ENCODE measurements around the gene ADAMTS10. TPM values are rescaled to one million over a fixed set of nuclear protein-coding genes. Genes with fewer than 3 reads are reported as not detected.

The ADAMTS10 gene
- total RNA-seq, result 10 to 100 TPM; 23.4 to 68.2 (median 48.2) TPM

- DNase-seq (ENCODE audit: low spot score in 2 of 2), result no peak
- Histone ChIP-seq H3K9me3 (no peaks in the 10 kb centered on the region), H3K27ac (peak within 1 kb of the TSS; percentile 57 to 89), H3K4me1 (peaks cover 0 to 3% of the 10 kb centered on the region in 2 donors), H3K36me3 (no peaks in the 10 kb centered on the region), H3K27me3 (no peaks in the 10 kb centered on the region), H3K4me3 (peak within 1 kb of the TSS; percentile 60 to 85 (median 66))
- intact Hi-C loops (cut with DNase I; ENCODE audit: low total_unique reads), result no loop called here
- TF ChIP-seq POLR2A (IDR thresholded peaks at IDR 0.05) (no peak), CTCF (IDR thresholded peaks at IDR 0.05) (no peak), POLR2AphosphoS5 (IDR thresholded peaks at IDR 0.05) (no peak)
Measured at GRCh38 chr19:8610041-8610935, at the start of gene ADAMTS10. TSS of gene ADAMTS10 (minus strand) at chr19:8610715. CDS start at chr19:8605710, 5,005 bp downstream.

GRCh38 chr19:8659905-8660304, 49.4 kb upstream of the ADAMTS10 start:
- Histone ChIP-seq H3K36me3 (no peaks in the 10 kb centered on the region), H3K4me1 (no peaks in the 10 kb centered on the region), H3K27ac (no peak overlapping the region), H3K27me3 (peaks cover 0 to 39% of the 10 kb centered on the region in 2 donors), H3K4me3 (no peak overlapping the region), H3K9me3 (no peaks in the 10 kb centered on the region)
- TF ChIP-seq POLR2AphosphoS5 (IDR thresholded peaks at IDR 0.05) (no peak), CTCF (IDR thresholded peaks at IDR 0.05) (no peak), POLR2A (IDR thresholded peaks at IDR 0.05) (no peak)
- intact Hi-C loops (cut with DNase I; ENCODE audit: low total_unique reads), result no loop called here
- DNase-seq (ENCODE audit: low spot score in 2 of 2), result no peak

GRCh38 chr19:8657869-8658268, 47.4 kb upstream of the ADAMTS10 start:
- Histone ChIP-seq H3K9me3 (no peaks in the 10 kb centered on the region), H3K27me3 (peaks cover 0 to 27% of the 10 kb centered on the region in 2 donors), H3K27ac (no peak overlapping the region), H3K36me3 (no peaks in the 10 kb centered on the region), H3K4me3 (no peak overlapping the region), H3K4me1 (no peaks in the 10 kb centered on the region)
- TF ChIP-seq POLR2AphosphoS5 (IDR thresholded peaks at IDR 0.05) (no peak), CTCF (IDR thresholded peaks at IDR 0.05) (no peak), POLR2A (IDR thresholded peaks at IDR 0.05) (no peak)
- intact Hi-C loops (cut with DNase I; ENCODE audit: low total_unique reads), result no loop called here
- DNase-seq (ENCODE audit: low spot score in 2 of 2), result no peak

GRCh38 chr19:8655340-8655709, 44.8 kb upstream of the ADAMTS10 start:
- intact Hi-C loops (cut with DNase I; ENCODE audit: low total_unique reads), result no loop called here

More at GRCh38 chr19:8655340-8655709, 44.8 kb upstream of the ADAMTS10 start:
- peaks cover 0 to 21% of the 10 kb centered on the region in 2 donors for H3K27me3 ChIP-seq
- H3K4me1 ChIP-seq, result no peaks in the 10 kb centered on the region
- H3K36me3 ChIP-seq, result no peaks in the 10 kb centered on the region
- H3K4me3 ChIP-seq, result no peak overlapping the region
- H3K27ac ChIP-seq, result no peak overlapping the region
- no peak for TF ChIP-seq CTCF (IDR thresholded peaks at IDR 0.05)
- no peak for TF ChIP-seq POLR2AphosphoS5 (IDR thresholded peaks at IDR 0.05)
- TF ChIP-seq POLR2A (IDR thresholded peaks at IDR 0.05), result no peak
- no peak for DNase-seq (ENCODE audit: low spot score in 2 of 2)
- no peaks in the 10 kb centered on the region for H3K9me3 ChIP-seq
